NCI-H1436 treated with DMSO at 0.1 percent for 48 hours (cell line): Measurements from ENCODE around the gene RIPK1.
"Not testable (repeated sequence)": the region's sequence is repeated elsewhere in the genome, so short reads cannot be mapped to it uniquely, and the experiment has no call there.

Source experiments
- DNase-seq: peaks from one replicate; lab custom pipeline; 2025; lab: John Stamatoyannopoulos, UW

The RIPK1 gene

DNA sequence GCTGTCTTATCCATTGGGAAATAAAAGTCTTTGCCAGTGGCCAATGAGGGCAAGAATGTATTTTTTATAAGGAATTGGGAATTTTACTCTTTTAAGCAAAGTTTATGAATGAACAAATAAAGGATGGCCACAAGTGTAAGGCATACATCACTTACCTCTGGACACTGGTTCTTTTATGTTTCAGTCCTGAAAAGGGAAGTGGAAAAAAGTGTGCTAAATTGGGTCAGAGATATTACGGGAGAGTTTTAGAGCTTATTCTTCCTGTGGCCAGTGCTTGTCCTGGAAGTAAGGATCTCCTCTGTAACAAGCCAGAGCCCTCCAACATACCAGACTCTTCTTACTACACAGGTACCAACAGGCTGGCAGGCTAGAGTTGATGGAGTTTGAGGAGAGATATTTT, 22.5 kb upstream of the RIPK1 start:
- DNase-seq, result no peak

DNA sequence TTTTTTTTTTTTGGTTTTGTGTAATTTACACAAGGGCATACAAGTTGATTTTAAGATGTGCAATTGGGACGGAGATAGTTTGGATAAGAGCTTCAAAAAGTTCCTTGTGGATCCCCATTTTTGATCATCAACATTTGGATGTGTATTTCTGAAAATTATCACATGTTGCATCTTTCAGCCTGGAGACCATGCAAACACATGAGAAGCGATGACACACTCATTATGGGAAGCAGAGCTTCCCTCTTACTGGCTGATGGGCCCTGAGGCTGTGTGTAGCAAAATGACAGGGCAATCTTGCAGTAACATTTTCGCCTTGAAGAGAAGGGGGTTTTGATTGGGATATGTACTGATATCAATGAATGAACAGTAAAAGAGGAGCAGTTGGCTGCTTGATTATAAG, 22.0 kb upstream of the RIPK1 start:
- no peak for DNase-seq

DNA sequence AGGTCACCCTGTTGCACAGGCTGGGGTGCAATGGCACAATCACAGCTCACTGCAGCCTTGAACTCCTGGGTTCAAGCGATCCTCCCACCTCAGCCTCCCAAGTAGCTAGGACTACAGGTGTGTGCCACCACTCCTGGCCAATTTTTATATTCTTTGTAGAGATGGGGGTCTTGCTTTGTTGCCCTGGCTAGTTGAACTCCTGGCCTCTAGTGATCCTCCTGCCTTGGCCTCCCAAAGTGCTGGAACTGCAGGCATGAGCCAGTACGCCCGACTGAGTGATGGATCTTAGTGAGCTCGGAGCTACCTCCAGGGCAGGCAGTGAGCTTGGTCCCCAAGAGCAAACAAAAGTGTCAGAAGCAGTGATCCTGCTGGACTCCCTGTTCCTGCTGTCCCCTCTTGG, 20.3 kb upstream of the RIPK1 start:
- not testable (repeated sequence) for DNase-seq

DNA sequence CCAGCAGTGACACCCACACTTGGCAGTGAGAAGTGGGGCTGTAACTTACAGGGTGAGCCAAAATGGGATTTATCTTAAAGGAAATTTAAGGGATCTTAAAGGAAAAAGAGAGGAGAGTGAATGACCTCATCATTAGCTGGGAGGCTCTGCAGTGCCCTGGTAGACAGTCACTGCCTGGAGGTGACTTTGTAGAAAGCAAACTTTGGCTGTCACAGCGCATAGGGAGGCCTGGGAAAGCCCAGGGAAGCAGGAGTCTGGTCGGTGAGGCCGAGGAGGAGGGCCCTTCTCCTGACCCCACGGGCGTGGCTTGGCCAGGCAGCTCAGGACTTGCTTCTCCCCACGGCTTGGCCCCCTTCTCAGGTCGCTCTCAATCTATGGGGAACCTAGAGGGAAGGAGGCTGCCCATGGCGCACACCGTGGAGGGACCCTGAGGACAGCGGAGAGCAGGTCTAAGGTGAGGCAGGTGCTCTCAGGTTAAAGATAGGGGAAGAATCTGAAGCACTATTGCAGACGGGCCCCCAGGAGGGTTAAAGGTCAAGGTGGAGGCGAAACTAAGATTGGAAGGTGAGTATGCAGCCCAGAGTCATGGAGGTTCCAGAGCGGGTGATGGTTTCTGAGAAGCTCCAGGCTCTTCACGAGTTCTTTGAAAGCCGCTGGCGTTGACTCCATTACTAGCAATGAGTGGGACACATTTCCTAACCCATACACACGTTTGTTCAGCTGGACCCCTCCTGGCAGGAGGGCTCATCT, 15.6 kb upstream of the RIPK1 start:
- no peak for DNase-seq

GRCh38 chr6:3053231-3053508, 15.1 kb upstream of the RIPK1 start:
- DNase-seq, result no peak

DNA sequence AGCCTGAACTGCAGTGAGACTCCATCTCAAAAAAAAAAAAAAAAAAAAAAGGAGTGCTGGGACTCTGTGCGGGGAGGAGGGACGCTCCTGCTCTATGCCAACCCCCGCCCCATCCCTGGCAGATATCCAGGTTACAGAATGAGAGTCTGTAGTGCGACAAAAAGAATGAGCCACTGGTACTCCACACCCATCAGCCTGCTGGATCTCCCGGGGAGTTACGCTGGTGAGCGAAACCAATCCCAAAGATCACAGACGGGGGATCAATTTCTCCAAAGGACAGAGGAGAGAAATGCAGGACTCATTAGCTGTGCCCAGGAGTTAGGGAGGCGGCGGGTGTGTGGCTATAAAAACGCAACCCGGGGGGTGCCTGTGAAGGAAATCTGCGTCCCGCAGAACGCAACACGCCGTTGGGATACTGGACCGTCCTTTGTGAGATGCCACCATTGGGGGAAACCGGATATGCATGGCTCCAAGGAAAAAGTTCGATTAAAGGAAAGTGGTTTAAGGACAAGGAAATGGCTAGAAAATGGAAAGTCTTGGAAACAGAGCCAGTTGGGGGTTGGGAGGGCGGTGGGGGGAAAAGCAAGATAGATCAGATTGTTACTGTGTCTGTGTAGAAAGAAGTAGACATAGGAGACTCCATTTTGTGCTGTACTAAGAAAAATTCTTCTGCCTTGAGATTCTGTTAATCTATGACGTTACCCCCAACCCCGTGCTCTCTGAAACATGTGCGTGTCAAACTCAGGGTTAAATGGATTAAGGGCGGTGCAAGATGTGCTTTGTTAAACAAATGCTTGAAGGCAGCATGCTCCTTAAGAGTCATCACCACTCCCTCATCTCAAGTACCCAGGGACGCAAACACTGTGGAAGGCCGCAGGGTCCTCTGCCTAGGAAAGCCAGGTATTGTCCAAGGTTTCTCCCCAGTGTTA, 13.8 kb upstream of the RIPK1 start:
- DNase-seq, result peak; percentile 40

GRCh38 chr6:3055158-3055499, 13.2 kb upstream of the RIPK1 start:
- not testable (repeated sequence) for DNase-seq

DNA sequence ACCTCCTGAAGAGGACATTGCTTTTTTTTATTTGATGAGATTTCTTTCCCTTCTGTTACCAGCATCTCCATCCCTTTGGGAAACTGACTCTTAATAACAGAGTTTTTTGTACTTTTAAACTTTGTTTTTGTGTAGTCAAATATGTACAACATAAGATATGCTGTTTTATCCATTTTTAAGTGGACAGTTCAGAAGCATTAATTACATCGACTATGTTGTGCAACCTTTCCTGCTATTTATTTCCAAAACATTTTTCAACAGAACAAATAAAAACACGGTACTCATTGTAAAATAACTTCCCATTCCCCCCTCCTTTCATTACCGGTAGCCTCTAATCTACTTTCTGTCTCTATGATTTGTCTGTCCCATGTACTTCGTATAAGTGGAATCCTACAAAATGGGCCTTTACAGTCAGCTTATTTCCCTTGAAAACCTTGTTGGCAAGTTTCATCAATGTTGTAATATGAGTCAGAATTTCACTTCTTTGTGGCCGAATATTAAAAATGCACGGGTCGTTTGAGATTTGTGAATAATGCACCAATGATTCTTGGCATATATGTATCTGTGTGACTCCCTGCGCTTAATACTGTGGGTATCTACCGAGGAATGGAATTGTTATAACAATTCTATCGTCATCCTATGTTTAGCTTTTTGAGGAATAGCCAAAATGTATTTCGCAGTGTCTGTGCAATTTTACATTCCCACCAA, 11.1 kb upstream of the RIPK1 start:
- no peak for DNase-seq

GRCh38 chr6:3058957-3059356, 9.3 kb upstream of the RIPK1 start:
- DNase-seq, result no peak

- DNase-seq, result not testable (repeated sequence)
Observed at GRCh38 chr6:3060092-3060491, 8.2 kb upstream of the RIPK1 start.

DNA sequence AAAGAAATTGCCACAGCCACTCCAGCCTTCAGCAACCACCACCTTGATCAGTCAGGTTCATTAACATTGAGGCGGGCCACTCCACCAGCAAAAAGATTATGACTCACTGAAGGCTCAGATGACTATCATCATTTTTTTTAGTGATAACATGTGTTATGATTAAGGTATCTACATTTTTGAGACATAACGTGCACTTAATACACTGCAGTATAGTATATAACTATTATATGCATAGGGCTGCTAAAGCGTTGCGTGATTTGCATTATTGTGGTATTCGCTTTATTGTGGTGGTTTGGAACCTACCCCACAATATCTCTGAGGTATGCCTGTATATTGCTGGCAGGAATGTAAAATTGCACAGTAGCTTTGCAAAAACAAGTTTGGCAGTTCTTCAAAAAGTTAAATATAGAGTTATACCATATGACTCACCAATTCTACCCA, 6.8 kb upstream of the RIPK1 start:
- no peak for DNase-seq

GRCh38 chr6:3063340-3063732, 5.0 kb upstream of the RIPK1 start:
- DNase-seq, result not testable (repeated sequence)

- peak; percentile 50 for DNase-seq
Observed at GRCh38 chr6:3063733-3064700, 4.3 kb upstream of the RIPK1 start.

- DNase-seq, result no peak
Observed at GRCh38 chr6:3071568-3071967, 3.3 kb downstream of the RIPK1 start.

GRCh38 chr6:3072798-3073197, 4.5 kb downstream of the RIPK1 start:
- no peak for DNase-seq

- no peak for DNase-seq
Observed at GRCh38 chr6:3073382-3073781, 5.1 kb downstream of the RIPK1 start.

DNA sequence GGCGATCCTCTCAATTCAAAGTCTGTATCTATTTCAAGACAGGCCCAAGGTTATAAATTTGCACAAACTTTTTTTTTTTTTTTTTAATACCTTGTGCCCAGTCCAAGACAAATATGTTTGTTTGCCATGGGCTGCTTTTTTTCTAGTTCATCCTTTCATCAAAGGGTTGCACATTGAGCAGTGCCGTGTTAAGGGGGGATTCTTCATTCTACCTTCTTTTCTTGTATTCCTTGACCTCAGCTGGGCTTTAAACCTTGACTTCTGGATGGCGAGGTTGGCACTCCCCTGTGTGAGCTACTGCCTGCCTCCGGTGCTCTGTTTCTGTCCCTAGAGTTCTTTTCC, 7.4 kb downstream of the RIPK1 start:
- DNase-seq, result no peak

DNA sequence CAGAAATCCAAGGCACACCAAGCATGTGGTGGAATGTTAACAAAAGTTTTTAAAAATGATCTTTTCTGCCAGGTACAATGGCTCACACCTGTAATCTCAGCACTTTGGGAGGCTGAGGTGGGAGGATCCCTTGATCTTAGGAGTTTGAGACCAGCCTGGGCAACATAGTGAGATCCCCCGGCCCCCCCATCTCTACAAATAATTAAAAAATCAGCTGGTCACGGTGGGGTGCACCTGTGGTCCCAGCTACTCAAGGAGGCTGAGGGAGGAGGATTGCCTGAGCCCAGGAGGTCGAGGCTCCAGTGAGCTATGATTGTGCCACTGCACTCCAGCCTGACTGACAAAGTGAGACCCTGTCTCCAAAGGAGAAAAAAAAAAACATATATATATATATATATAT, 8.0 kb downstream of the RIPK1 start:
- no peak for DNase-seq

DNA sequence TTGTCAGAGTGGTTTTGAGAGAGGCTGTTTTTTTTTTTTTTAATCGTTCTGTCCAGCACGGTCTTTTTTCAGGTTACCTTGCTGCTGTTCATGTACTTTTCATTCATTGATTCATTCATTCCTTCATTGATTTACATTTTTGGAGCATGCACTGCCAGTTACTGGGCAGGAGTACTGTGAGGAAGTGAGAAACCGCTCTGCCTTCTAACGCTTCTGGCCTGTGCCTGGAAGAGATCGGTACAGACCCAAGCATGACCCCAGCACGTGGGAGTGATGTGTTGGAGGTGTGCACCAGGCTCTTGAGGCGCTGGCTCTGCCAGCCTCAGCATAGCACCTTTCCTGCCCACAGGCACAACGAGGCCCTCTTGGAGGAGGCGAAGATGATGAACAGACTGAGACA, 9.1 kb downstream of the RIPK1 start:
- DNase-seq, result no peak

DNA sequence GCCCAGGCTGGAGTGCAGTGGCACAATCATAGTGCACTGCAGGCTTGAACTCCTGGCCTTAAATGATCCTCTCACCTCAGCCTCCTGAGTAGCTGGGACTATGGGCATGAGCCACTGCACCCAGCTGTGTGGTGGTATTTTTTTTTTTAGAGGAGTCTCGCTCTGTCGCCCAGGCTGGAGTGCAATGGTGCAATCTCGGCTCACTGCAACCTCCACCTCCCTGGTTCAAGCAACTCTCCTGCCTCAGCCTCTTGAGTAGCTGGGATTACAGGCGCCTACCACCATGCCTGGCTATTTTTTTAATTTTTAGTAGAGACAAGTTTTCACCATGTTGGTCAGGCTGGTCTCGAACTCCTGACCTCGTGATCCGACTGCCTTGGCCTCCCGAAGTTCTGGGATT, 10.7 kb downstream of the RIPK1 start:
- not testable (repeated sequence) for DNase-seq

GRCh38 chr6:3079682-3080081, 11.4 kb downstream of the RIPK1 start:
- DNase-seq, result no peak

- DNase-seq, result no peak
Observed at GRCh38 chr6:3081960-3082359, 13.7 kb downstream of the RIPK1 start.
